HCT116 (cell line): ENCODE data around the gene GPN2. TPM values are rescaled to one million over a fixed set of nuclear protein-coding genes. Genes with fewer than 3 reads are reported as not detected.

ENCODE experiments used
- ATAC-seq: fragments of 200-7000 bp; cut with Tn5 transposase; 2 replicates; pipeline ENCODE4 v1.9.1; 2020; ENCODE audit warnings: mild to moderate bottlenecking, moderate library complexity
- BruUV-seq: library from RNA; stranded (reverse); fragments of 400-500 nt; replicated peaks from 2 replicates; lab custom pipeline; 2021; lab: Mats Ljungman, UMichigan
- CTCF ChIA-PET: fragments of 300-600 bp; sonication (Branson Sonifier 250); formaldehyde crosslinking; loops from one replicate; lab custom pipeline; 2021; ENCODE audit warnings: antibody characterized with exemption; lab: Charles Lee
- POLR2A ChIA-PET: fragments of 300-600, 350-600 bp; sonication (Branson Sonifier 250); formaldehyde crosslinking; loops from one replicate; lab custom pipeline; 2021; ENCODE audit warnings: antibody characterized with exemption; lab: Charles Lee
- RAD21 ChIA-PET, 2 experiments: fragments of 300-600 bp; sonication (Branson Sonifier 250); formaldehyde crosslinking; loops; one replicate each; lab custom pipeline; 2023; ENCODE audit warnings: low total read pairs in 2 of 2; ENCODE audit not compliant: uncharacterized antibody in 2 of 2, unreplicated experiment in 2 of 2, low non-redundant PET in 1 of 2; lab: Charles Lee
- DNase-seq: peaks from one replicate; pipeline ENCODE4 v3.0.0-alpha.2; 2010; ENCODE audit warnings: low read depth, low spot score
- H2AFZ ChIP-seq: fragments of 200-600 bp; shearing (Covaris generic), sonication (generic); 2 replicates; pipeline ENCODE4 v1.6.1; 2017; ENCODE audit warnings: low read depth, mixed run types, mixed read lengths, antibody characterized with exemption, low read length; ENCODE audit not compliant: poor library complexity, severe bottlenecking
- H3K27ac ChIP-seq: 2 replicates; pipeline ENCODE4 v1.5.1; 2012; ENCODE audit warnings: low read depth, low read length
- H3K27me3 ChIP-seq: fragments of 200-600 bp; sonication (generic); 2 replicates; pipeline ENCODE4 v1.6.1; 2016; ENCODE audit warnings: mixed run types, low read length, mixed read lengths; ENCODE audit not compliant: insufficient read depth
- H3K36me3 ChIP-seq, 2 experiments: fragments of 200-500 bp in 1 of 2; fragments of 200-600 bp in 1 of 2; sonication (Bioruptor generic) in 1 of 2; sonication (generic) in 1 of 2; 2 replicates each; pipeline versions ENCODE4 v1.5.1 to v1.6.1; 2014 to 2016; ENCODE audit warnings: low read length in 2 of 2, inconsistent platforms in 1 of 2, mixed read lengths in 1 of 2, mixed run types in 1 of 2; ENCODE audit not compliant: insufficient read depth in 2 of 2, control insufficient read depth in 1 of 2
- H3K4me1 ChIP-seq, 2 experiments: fragments of 200-600 bp in 1 of 2; sonication (generic) in 1 of 2; 2 replicates each; pipeline versions ENCODE4 v1.5.1 to v1.6.1; 2012 to 2017; ENCODE audit warnings: low read length in 2 of 2, inconsistent platforms in 1 of 2, mild to moderate bottlenecking in 1 of 2, mixed read lengths in 1 of 2, mixed run types in 1 of 2, moderate library complexity in 1 of 2; ENCODE audit not compliant: insufficient read depth in 2 of 2, control insufficient read depth in 1 of 2
- H3K4me2 ChIP-seq: fragments of 200-600 bp; sonication (generic); 2 replicates; pipeline ENCODE4 v1.6.1; 2017; ENCODE audit warnings: mixed run types, low read length, mixed read lengths
- H3K4me3 ChIP-seq, 2 experiments: fragments of 200-600 bp in 1 of 2; sonication (generic) in 1 of 2; replicated peaks in 1 of 2; 2 replicates each; pipeline ENCODE4 v1.5.1; 2011 to 2016; ENCODE audit warnings: low read length in 2 of 2, control low read depth in 1 of 2, low read depth in 1 of 2, mild to moderate bottlenecking in 1 of 2, mixed read lengths in 1 of 2, mixed run types in 1 of 2
- H3K79me2 ChIP-seq: fragments of 200-600 bp; sonication (generic); 2 replicates; pipeline ENCODE4 v1.6.1; 2017; ENCODE audit warnings: mild to moderate bottlenecking, mixed run types, low read length, moderate library complexity, mixed read lengths; ENCODE audit not compliant: insufficient read depth
- H3K9ac ChIP-seq: fragments of 200-600 bp; sonication (generic); 2 replicates; pipeline ENCODE4 v1.6.1; 2016; ENCODE audit warnings: low read length, mixed read lengths
- H3K9me2 ChIP-seq: fragments of 200-600 bp; sonication (generic), shearing (Covaris generic); 2 replicates; pipeline ENCODE4 v1.6.1; 2017; ENCODE audit warnings: mixed run types, mild to moderate bottlenecking, moderate library complexity; ENCODE audit not compliant: insufficient read depth
- H3K9me3 ChIP-seq, 2 experiments: fragments of 200-500 bp in 1 of 2; fragments of 200-600 bp in 1 of 2; sonication (Bioruptor generic) in 1 of 2; sonication (generic) in 1 of 2; 2 replicates each; pipeline ENCODE4 v1.6.1; 2014 to 2017; ENCODE audit warnings: low read length in 2 of 2, mixed read lengths in 2 of 2, inconsistent platforms in 1 of 2, low read depth in 1 of 2, mild to moderate bottlenecking in 1 of 2, mixed run types in 1 of 2, moderate library complexity in 1 of 2; ENCODE audit not compliant: control insufficient read depth in 1 of 2, insufficient read depth in 1 of 2
- H4K20me1 ChIP-seq: fragments of 200-600 bp; sonication (generic), shearing (Covaris generic); 2 replicates; pipeline ENCODE4 v1.6.1; 2017; ENCODE audit warnings: mixed run types, mild to moderate bottlenecking, moderate library complexity; ENCODE audit not compliant: insufficient read depth
- POLR2A ChIP-seq: IDR thresholded peaks from 2 replicates; pipeline ENCODE4 v1.7.0; 2011; ENCODE audit warnings: borderline replicate concordance; ENCODE audit not compliant: insufficient read depth, insufficient read length; ENCODE audit errors: extremely low read depth
- POLR2AphosphoS5 ChIP-seq: IDR thresholded peaks from 2 replicates; pipeline ENCODE4 v1.6.1; 2011; ENCODE audit warnings: mild to moderate bottlenecking, low read depth, low read length, moderate library complexity
- ZFX ChIP-seq: fragments of 450-650 bp; IDR thresholded peaks from 2 replicates; pipeline ENCODE4 v1.6.1; 2017
- intact Hi-C: fragments of 100-400 bp; cut with micrococcal nuclease; formaldehyde crosslinking; loops from 2 replicates; pipeline ENCODE4 v1.10.0; 2022
- total RNA-seq: library from RNA; stranded (reverse); gene quantifications from one replicate; pipeline ENCODE4 v1.2.1, GENCODE V29; 2021; ENCODE audit not compliant: unreplicated experiment
- TF ChIP-seq, protein P1 (sequence below), 3 experiments: fragments of 200-600 bp in 1 of 3; sonication (generic) in 1 of 3; IDR thresholded peaks in 2 of 3; conservative IDR thresholded peaks in 1 of 3; 2 replicates each; pipeline ENCODE4 v1.5.1; 2012 to 2017; ENCODE audit warnings: low read depth in 2 of 3, low read length in 2 of 3, antibody characterized with exemption in 1 of 3, borderline replicate concordance in 1 of 3, control low read depth in 1 of 3, mild to moderate bottlenecking in 1 of 3, mixed read lengths in 1 of 3, mixed run types in 1 of 3, moderate library complexity in 1 of 3; ENCODE audit not compliant: insufficient read depth in 1 of 3
- TF ChIP-seq, protein P2 (sequence below): IDR thresholded peaks from 2 replicates; pipeline ENCODE4 v1.6.1; 2012
- TF ChIP-seq, protein P3 (sequence below): IDR thresholded peaks from 2 replicates; pipeline ENCODE4 v1.6.1; 2012; ENCODE audit warnings: low read depth

Gene GPN2
- total RNA-seq, 1 experiment from 2014 or later = 37.2 TPM

DNA sequence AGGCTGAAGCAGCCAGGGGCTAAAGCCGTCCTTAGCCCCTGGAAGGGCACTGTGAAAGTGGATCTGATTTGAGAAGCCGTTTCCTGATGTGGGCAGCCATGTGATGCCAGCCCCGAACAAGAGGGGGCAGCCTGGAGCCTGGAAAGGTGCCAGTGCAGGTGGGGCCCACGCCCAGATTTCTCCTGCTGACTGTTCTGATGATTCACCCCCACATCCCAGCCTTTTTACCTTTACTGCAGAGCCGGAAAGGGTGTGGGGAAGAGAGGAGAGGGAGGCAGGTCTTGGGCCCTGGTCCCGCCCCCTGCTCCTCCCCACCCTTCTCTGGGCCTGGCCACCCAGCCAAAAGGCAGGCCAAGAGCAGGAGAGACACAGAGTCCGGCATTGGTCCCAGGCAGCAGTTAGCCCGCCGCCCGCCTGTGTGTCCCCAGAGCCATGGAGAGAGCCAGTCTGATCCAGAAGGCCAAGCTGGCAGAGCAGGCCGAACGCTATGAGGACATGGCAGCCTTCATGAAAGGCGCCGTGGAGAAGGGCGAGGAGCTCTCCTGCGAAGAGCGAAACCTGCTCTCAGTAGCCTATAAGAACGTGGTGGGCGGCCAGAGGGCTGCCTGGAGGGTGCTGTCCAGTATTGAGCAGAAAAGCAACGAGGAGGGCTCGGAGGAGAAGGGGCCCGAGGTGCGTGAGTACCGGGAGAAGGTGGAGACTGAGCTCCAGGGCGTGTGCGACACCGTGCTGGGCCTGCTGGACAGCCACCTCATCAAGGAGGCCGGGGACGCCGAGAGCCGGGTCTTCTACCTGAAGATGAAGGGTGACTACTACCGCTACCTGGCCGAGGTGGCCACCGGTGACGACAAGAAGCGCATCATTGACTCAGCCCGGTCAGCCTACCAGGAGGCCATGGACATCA is 27.1 kb downstream of the GPN2 start, which contains the start of gene SFN:
Gene SFN, plus strand, starts transcription at position 369 of the 904 bp plus-strand sequence. Its CDS starts 64 bp downstream, at position 433.
- intact Hi-C loops = loop anchor here (1.0 to 10.0 kb wide), 3 partner anchors 10 to 261 kb away; partner anchors contain the start of gene ARID1A
- peak; percentile 64 for ATAC-seq
- Histone ChIP-seq H3K4me2 (peak within 1 kb of the TSS; percentile 100), H3K9me3 (no peaks in the 10 kb centered on the region), H4K20me1 (no peaks in the 10 kb centered on the region), H3K4me1 (peaks cover 40 to 69% of the 10 kb centered on the region in 2 experiments), H3K79me2 (peaks cover 20% of the 10 kb centered on the region), H3K9me2 (no peaks in the 10 kb centered on the region), H2AFZ (no peak within 1 kb of the TSS), H3K27ac (peak within 1 kb of the TSS; percentile 100), H3K4me3 (peak within 1 kb of the TSS; percentile 88 to 96), H3K27me3 (no peaks in the 10 kb centered on the region), H3K9ac (peak within 1 kb of the TSS; percentile 99), H3K36me3 (0 out of 4 replicates have a peak, but pooled peaks cover 0 to 5% of the 10 kb centered on the region in 2 experiments)
- DNase-seq = peak; percentile 98
- POLR2A ChIA-PET = interaction anchor here (0.7 to 3.9 kb wide), 6 partner anchors 8 to 52 kb away, joined by 3 to 29 read pairs (median 3); partner anchors contain the start of gene GPN2
- CTCF ChIA-PET = interaction anchor here (1.0 to 3.4 kb wide), 4 partner anchors 7 to 261 kb away, joined by 4 to 14 read pairs (median 7); no protein-coding TSS in a partner anchor
- TF ChIP-seq POLR2A (peak; percentile 97), POLR2AphosphoS5 (peak; percentile 100), ZFX (peak; percentile 73)
- TF ChIP-seq, protein P1, sequence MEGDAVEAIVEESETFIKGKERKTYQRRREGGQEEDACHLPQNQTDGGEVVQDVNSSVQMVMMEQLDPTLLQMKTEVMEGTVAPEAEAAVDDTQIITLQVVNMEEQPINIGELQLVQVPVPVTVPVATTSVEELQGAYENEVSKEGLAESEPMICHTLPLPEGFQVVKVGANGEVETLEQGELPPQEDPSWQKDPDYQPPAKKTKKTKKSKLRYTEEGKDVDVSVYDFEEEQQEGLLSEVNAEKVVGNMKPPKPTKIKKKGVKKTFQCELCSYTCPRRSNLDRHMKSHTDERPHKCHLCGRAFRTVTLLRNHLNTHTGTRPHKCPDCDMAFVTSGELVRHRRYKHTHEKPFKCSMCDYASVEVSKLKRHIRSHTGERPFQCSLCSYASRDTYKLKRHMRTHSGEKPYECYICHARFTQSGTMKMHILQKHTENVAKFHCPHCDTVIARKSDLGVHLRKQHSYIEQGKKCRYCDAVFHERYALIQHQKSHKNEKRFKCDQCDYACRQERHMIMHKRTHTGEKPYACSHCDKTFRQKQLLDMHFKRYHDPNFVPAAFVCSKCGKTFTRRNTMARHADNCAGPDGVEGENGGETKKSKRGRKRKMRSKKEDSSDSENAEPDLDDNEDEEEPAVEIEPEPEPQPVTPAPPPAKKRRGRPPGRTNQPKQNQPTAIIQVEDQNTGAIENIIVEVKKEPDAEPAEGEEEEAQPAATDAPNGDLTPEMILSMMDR (IDR thresholded peaks at IDR 0.05 in 2 of 3, conservative IDR thresholded peaks at IDR 0.05 in 1 of 3; ENCODE audit: borderline replicate concordance in 1 of 3, insufficient read depth in 1 of 3, low read depth in 2 of 3, low read length in 2 of 3) = peak in 2 of 3 experiments; percentile 84 to 91; a peak in 4 of 6 replicates
- TF ChIP-seq, protein P2, sequence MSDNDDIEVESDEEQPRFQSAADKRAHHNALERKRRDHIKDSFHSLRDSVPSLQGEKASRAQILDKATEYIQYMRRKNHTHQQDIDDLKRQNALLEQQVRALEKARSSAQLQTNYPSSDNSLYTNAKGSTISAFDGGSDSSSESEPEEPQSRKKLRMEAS = no peak
- TF ChIP-seq, protein P3, sequence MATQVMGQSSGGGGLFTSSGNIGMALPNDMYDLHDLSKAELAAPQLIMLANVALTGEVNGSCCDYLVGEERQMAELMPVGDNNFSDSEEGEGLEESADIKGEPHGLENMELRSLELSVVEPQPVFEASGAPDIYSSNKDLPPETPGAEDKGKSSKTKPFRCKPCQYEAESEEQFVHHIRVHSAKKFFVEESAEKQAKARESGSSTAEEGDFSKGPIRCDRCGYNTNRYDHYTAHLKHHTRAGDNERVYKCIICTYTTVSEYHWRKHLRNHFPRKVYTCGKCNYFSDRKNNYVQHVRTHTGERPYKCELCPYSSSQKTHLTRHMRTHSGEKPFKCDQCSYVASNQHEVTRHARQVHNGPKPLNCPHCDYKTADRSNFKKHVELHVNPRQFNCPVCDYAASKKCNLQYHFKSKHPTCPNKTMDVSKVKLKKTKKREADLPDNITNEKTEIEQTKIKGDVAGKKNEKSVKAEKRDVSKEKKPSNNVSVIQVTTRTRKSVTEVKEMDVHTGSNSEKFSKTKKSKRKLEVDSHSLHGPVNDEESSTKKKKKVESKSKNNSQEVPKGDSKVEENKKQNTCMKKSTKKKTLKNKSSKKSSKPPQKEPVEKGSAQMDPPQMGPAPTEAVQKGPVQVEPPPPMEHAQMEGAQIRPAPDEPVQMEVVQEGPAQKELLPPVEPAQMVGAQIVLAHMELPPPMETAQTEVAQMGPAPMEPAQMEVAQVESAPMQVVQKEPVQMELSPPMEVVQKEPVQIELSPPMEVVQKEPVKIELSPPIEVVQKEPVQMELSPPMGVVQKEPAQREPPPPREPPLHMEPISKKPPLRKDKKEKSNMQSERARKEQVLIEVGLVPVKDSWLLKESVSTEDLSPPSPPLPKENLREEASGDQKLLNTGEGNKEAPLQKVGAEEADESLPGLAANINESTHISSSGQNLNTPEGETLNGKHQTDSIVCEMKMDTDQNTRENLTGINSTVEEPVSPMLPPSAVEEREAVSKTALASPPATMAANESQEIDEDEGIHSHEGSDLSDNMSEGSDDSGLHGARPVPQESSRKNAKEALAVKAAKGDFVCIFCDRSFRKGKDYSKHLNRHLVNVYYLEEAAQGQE = no peak
- TSS peak; percentile 96 for BruUV-seq
- RAD21 ChIA-PET = no interaction called here
